Stimulated activated CD4-positive, alpha-beta T cell treated with anti-CD3 and anti-CD28 coated beads, Interleukin-4, amount 100 ng/mL, for 1 hour (primary cell): Measurements from ENCODE around the gene SLC6A15.

Experiments
- DNase-seq: peaks from one replicate; pipeline ENCODE4 v3.0.0-alpha.2; 2020

The SLC6A15 gene

DNA sequence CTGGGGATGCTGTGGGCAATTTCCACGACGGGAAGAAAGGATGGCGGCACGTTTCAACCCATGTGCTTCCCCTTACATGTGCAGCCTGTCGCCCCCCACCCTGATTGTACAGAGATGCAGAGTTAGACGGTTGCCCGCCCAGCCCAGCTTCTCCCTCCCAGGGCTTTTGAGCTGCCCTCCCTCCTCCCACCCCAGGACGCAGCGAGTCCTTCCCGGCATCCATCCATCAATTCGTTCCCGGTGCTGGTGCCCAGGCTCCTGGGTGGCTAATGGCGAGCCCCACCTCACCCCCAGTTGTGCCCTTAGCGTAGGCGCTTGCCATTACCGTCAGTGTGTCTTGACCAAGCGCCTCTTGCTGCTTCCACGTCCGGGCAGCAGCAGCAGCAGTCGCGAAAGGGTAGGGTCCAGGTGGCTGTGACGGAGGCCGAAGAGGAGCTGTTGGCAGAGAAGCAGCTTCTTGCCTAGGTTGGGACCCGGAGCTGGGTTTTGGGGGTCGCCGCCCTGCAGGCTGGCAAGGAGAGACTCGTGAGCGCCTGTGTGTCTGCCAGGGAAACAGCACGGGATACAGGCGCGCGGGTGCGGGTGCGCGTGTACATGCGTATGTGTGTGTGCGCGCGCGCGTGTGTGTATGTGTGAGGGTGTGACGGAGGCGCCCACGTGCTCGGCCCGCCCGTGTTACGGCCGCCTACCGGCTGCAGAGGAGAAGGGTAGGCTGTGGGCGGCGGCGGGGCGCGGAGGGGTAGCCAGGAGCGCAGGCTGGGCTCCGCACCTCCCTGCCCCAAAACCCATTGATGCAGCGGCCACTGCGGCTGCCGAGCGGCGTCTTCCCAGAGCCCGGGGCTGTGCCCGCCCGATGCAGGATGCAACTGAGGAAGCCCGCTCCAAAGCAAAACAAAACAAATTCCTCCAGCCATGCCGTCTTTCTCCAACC lies at the start of gene SLC6A15:
TSS of gene SLC6A15 (minus strand) at position 602 of the 931 bp plus-strand sequence. CDS start 20,679 bp downstream, outside the sequence.
- no peak for DNase-seq

DNA sequence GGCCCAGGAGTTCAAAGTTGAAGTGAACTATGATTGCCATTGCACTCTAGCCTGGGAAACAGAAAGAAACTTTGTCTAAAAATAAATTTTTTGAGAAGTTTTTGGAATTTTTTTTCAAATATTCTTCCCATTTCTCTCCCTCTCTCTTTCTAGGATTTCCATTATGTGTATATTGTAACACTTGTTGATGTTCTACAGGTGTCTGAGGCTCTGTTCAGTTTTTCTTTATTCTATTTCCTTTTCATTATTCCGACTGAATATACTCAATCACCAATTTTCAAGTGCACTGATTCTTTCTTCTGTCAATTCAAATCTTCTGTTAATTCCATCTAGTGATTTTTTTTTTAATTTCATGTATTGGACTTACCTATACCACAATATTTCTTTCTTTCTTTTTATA lies 48.3 kb upstream of the SLC6A15 start:
- no peak for DNase-seq

DNA sequence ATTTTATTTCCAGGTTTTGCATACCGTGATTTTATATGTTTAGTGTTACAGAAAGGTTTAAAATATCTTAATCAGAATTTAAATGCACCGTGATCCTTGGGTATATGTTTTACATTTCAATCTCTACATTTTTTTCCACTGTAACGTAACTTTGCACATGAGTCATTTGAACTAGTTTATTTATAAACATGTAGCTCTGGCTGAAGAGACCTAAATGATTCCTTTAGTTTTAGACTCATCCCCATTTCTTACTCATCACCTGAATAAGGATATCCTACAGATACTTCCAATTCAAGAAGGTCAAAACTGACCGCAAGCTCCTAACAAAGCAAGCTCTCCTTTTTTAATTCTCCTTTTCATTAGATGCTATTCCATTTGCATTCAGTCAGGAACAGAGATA lies 42.7 kb upstream of the SLC6A15 start:
- no peak for DNase-seq

DNA sequence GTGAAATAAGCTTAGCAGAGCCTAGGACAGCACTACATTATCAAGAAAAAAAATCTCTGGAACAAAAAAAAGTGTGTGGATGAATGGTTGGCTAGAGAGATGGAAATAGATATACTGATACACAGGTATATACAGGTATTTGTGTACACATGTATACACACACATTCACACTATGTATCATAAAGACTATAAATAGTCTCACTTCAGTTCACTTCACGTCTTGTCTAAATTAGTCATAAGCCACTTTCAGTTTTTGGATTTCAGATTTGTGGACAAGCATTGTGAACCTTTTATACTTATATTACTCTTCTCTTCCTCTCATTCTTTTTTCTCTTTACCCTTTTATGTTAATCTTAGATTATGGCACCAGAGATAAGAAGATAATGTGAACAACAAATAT lies 41.8 kb upstream of the SLC6A15 start:
- DNase-seq: no peak

DNA sequence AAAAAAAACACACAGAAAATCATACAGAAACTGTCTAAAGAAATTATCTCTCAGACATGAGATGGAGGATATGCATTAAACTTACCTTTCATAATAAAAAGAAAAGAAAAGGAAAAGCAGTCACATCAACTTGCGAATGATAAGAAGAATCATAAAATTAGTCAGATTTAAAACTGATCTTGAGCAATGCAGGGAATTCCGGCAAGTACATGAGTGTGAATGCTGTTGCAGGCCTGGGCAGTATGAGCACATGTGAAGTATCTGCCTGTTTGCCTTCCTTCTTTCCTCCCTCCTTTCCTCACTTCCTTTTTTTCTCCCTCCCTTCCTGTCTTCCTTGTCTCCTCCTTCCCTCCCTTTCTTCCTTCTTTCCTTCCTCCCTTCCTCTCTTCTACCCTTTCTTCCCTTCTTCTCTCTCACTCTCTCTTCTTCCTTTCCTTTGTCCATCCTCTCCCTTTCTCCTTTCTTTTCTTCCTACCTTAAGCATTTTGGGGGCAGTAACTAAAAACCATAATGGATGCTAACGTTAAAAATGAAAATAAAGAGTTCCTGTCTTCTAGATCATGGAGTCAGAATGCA lies 38.5 kb upstream of the SLC6A15 start:
- no peak for DNase-seq

DNA sequence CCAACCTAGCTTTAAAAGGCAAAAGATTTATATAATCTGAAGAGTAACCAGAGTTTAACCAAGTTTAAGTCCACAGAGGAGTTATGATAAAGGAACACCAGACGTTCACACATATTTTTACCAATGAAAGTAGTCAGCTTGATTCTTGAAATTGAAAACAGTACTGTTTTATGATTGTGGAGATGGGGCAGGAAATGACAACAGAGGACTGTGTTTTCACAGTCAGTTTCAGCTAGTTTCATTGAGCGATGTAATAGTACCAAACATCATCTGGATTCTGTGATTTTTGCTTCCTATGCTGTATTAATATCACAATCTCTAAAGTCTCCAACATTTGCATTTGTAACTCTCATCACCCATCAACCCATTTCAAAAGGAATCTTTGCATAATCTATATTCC lies 34.2 kb upstream of the SLC6A15 start:
- DNase-seq: no peak

DNA sequence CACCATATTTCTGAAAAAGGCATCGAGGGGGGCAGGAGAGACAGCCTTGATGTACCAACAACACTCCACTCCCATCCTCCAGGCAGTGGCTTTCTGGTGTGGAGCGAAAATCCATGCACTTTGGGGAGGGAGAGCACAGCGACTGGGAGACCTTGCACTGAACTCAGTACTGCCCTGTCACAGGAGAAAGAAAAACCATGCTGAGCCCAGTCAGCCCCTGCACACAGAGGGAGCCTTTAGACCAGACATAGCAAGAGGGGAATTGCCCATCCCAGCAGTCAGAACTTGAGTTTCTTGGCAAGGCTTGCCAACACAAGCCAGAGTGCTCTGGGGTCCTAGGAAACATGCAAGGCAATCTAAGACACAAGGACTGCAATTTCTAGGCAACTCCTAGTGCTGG lies 24.8 kb upstream of the SLC6A15 start:
- DNase-seq: no peak

DNA sequence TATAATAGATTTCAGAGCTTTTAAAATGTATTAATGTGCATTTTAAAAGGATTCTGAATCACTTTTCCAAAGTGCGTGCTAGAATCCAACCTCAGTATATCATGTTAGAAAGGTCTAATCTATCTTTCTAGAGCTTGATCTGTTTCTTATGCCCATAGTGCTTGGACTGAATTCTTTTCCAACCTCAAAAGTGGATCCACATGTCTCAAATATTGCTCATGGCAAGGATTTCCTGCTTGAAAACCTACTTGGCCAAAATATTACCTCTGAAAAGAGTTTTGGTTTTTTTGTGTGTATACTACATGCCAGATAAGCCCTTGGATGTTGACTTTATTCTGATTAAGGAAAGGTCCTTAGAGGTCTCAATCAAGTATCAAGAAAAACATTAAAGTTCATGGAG lies 16.9 kb upstream of the SLC6A15 start:
- no peak for DNase-seq

DNA sequence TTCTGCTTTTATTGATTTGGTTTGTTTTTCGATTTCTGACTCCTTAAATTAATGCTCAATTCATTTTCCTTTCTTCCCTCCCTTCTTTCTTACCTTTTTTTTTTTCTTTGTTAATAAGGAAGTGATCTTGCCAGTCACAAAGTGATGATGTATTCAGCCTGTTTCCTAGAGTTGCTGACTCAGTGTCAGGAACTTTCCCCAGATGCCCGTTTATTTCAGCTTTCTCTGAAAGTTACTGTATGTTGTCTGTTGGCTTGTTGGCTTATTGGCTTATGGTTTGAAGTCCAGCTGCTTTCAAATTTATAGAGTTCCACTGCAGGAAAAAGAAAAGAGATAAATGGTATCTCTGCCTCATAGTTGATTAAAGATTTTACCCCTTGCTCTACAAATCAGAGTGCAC lies 12.4 kb upstream of the SLC6A15 start:
- no peak for DNase-seq

DNA sequence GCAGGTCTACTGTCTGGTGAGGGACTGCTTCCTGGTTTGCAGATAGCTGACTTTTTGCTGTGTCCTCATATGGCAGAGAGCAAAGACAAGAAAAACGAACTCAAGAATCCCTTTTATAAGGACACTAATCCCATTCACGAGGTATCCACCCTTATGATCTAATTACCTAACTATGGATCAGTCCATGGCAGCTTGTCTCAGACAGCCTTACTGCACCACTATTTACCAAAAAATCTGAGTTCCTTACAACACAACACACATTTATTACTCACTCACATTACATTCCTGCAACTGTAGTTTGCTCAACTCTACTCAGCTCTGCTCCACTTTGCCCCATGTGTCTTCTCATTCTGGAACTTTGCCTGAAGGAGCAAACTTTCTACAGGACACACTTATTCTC lies 10.1 kb upstream of the SLC6A15 start:
- DNase-seq: no peak

DNA sequence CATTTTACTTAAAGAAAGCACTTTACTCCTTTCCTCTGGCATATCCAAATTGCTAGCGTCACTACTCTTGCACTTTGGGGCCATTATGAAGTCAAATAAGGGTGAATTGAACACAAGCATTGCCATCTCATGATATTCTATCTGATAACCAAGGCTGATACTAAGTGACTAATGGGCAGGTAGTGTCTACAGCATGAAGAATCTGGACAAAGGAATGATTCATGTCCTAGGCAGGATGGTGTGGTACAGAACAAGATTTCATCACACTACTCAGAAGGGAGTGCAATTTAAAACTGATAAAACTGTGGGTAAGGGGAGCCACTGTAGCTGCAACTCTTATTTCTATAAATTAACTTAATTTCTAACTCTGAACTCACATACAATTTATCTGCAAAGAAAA lies 7.7 kb upstream of the SLC6A15 start:
- DNase-seq: no peak

DNA sequence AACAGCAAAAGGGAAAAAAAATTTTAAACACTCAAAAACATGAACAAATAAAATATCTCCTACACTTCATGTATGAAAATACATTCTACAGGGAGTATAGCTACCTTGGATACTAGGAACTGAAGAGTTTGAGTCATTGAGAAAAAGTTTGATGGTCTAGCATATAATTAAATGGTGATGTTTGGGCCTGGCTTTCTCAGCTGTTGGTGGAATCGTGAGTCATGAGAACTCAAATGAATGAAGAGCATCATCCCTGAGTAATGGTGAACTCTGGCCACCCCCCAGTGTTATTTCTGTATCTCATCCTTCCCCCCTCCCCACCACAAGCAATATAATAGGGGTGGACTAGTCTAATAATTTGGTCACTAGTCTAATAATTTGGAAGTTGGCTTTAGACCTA lies 6.7 kb upstream of the SLC6A15 start:
- no peak for DNase-seq

DNA sequence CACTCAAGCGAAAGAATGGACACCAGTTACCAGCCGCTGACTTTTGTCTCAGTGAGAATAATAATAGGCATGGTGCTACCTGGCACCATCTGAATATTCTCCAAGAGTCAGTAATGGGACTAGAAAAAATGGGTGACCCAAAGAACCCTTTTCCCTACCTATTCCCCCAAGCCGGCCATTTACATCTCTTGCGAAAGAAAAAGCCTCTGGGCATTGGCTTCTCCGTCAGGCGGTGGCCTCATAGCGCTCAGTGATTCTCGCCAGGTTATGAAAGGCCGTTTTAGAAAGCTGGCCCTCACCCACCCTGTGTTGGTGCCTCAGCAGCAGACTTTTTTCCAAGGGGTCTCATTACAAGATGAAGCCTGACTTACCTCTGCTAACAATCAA lies 523 bp upstream of the SLC6A15 start:
- no peak for DNase-seq

DNA sequence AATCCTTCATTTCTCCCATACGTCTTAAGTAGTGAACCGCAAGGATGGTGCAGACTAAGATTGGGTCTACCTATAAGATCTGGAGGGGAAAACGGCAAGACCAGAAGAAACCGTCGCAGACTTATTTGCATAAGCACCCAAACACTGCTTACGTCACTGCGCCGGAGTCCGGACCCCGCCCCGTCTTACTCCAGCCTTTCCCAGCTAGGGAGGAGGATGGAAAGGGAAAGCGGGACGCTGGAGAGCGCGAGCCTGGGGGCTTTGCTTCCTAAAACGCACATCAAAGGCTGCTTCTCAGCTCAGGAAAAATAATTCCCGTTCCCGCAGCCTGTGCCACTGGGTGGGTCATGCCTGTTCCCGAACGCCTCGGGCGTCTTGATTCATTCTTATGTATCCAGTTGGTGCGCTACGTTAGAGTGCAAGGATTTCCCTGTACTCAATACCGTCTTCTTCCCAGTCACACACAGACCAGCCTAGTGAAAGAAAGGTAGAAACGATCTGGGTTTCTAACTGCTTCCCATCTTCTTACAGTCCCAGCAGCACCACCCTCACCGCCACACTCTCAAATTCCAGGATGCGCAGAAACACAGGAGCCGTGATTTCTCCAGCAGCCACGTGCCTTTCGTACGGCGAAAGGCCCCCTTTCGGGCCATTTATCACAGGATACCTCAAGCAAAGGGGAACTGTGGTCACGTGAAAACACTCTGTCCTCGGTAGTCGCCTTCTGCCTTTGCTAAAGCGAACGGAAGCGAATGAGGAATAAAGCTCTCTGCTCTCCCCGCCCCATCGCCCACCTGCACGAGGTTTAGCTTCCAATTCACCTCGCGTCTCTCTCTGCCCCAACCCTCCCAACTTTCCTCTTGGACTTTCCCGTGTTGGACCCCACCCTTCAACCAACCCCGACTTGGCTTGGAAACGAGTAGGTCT lies 1.1 kb downstream of the SLC6A15 start:
- no peak for DNase-seq

DNA sequence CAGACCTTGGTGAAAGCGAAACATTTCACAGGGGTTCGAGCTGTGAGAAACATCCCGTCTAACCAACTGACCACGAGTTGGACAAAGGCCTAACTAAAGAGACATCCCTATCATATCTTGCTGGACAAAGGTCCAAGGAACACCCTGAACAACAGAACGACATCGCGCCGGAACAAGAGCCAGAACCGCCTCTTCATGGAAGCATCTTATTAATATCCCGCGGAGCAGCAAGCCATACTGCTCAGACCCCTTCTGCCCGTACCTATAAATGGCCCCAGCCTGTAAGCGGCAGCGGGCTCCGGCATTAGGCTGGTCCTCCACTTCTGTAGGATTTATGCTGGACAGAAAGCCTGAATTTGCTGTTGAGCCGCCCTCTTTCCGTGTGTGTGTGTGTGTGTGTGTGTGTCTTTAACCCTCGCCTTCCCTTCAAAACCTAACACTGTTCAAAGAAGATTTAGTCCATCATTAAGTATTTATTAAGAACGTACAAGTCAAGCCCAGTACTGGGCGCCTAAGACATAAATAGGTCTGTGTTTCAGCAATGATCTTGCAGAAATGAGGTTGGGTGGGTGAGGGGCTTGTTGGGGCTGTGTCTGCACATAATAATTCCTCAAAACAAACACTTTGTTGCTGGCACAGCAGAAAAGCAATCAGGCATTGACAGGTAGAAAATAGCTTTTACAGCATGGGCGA lies 1.9 kb downstream of the SLC6A15 start:
- no peak for DNase-seq

DNA sequence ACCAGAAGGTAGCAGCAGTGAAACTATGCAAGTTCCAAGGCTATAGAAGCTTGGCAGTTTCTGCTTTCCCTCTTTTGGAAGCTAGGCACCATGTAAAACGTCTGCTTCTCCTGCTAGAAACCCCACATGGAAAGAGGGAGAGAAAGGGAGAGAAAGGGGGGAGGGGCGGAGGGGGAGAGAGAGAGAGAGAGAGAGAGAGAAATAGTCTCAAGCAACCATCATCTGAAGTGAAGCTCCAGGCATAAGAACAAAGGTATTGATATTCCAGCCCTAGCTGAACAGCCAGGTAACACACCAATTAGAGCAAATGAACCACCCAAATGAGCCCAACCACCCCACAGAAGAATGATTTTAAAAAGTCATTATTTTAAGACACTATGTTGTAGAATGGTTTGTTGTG lies 8.5 kb downstream of the SLC6A15 start:
- no peak for DNase-seq

DNA sequence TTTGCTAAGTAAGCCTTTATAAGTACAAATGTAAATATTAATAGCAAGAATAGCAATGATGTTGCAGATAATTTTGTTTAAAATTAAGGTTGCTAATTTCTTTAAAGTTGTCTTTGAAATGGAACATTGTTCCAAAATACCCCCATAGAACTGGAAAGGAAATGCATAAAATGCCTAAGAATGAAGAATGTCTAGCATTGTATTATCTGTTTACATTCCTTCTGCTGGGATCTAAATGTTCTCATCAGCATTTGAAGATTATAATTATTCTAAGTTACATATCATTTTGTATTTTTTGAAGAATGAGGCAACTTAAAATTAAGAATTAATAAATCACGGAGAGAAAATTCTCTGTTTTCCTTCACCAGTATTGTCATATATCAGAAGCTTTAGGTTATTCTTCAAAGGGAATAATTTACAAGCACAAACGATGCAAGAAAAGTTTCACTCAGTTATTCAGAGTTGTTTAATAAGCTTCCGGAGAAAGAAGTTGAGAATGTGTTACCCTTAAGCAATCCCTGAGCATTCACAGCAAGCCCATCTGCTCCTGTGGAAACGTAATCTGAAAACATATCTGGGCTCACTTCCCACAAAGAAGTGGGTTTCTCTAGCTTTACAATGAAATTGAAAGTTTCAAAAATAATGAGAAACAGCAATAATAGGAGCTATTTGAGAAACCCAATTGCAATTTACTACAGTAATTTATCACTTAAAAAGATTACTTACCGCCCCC lies 21.3 kb downstream of the SLC6A15 start:
- no peak for DNase-seq

DNA sequence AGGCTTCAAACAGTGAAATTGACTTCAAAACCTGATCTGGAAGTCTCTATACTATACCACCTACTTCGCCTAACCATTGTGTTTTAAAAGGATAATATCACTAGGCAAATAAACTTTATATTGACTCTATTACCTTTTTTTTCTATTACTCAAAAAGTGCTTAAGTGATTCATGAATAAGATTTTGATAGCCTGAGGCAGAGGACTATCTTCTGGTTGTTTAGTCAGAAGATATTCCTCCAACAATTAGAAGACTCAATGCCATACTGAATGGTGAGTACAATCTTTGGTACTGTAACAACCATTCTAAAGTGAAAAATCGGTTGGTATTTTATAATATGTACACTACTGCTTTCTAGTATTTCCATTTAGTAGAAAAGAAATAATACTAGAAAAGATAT lies 22.8 kb downstream of the SLC6A15 start:
- DNase-seq: no peak

DNA sequence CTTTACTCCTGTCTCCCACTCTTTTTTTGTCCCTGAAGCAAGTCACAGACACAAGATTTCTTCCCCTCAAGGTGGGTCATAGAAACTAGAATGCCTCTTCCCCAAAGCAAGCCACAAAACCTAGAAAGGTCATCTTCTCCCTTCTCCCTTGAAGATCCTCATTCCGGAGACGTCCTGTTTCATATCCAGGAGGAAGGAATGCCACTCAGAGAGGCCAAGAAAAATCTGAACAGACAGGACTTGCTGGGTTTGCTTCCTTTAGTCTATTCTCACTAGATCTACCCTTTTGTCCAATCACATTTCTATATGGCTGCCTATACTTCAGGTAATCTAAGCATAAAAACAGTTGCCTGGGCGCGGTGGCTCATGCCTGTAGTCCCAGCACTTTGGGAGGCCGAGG lies 23.7 kb downstream of the SLC6A15 start:
- no peak for DNase-seq

DNA sequence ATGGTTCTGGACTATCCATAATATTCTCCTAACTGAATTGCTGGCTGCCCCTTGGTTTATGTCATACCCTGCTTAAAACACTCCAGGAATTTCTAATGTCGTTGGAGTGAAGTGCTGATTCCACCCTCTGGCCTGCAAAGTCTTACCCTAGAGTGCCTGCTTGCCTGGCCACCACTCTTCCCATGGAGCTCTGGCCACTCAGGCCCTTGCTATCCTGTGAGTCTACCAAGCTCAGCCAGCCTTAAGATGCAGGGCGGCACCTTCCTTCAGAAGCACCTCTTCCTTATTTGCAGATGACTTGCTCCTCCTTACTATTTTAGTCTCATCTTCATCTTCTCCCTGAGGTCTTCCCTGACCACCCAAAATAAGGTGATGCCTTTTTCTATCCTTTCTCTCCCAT lies 35.3 kb downstream of the SLC6A15 start:
- no peak for DNase-seq

DNA sequence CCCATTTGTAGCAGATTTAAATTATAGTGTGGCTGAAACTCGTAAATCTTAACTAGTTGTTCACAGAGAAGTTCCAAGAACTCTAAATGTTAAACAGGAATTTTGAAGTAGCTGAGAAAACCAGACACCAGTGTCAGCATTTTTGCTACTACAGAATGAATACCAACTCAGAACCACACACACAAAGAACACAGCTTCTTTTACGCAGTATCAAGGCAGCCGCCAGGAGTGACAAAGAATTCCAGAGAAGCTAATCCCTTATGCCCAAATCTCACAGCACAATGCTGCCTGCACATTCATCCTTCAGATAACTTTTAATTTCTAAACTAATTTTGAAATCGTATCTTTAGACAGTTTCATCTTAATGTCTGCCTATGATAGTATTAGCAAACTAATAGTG lies 37.4 kb downstream of the SLC6A15 start:
- no peak for DNase-seq

DNA sequence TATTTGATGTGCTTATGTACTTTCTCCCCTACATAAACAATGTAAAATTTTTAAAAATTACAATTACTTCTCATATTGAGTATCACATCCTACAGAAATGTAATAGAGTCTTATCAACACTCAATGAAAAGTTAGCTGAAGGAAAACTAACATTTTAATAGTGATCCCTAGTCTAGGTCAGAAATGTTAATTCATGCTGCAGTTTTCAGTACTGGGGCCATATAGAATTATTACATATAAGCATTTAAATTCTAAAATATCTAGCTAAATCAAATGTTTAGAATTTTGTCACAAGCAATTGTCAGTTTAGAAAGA lies 37.8 kb downstream of the SLC6A15 start:
- no peak for DNase-seq
